NCI-H345 treated with DMSO at 0.1 percent for 48 hours (cell line): ENCODE results near the gene TARDBP.
"Not testable (repeated sequence)": the region's sequence is repeated elsewhere in the genome, so short reads cannot be mapped to it uniquely, and the experiment has no call there.

Experiments
- DNase-seq: peaks from one replicate; lab custom pipeline; 2025; ENCODE audit not compliant: unreplicated experiment; lab: John Stamatoyannopoulos, UW

TARDBP gene

GRCh38 chr1:11012260-11013159 lies at the start of gene TARDBP:
Gene TARDBP (plus strand): TSS chr1:11012654. CDS start chr1:11013728, 1,074 bp downstream.
- peak; percentile 85 for DNase-seq

GRCh38 chr1:10965546-10966226 lies 46.8 kb upstream of the TARDBP start:
- no peak for DNase-seq

GRCh38 chr1:10967090-10967489 lies 45.4 kb upstream of the TARDBP start:
- no peak for DNase-seq

- peak; percentile 98 for DNase-seq
These were observed 44.0 kb upstream of the TARDBP start for GRCh38 chr1:10968411-10968826.

- peak; percentile 90 for DNase-seq
These were observed 43.0 kb upstream of the TARDBP start for GRCh38 chr1:10969267-10969970.

GRCh38 chr1:10969971-10970332 lies 42.5 kb upstream of the TARDBP start:
- DNase-seq: no peak

GRCh38 chr1:10973552-10973951 lies 38.9 kb upstream of the TARDBP start:
- DNase-seq: no peak

GRCh38 chr1:10973956-10974881 lies 38.2 kb upstream of the TARDBP start:
- DNase-seq: no peak

GRCh38 chr1:10975567-10976326 lies 36.7 kb upstream of the TARDBP start:
- DNase-seq: no peak

GRCh38 chr1:10978719-10979118 lies 33.7 kb upstream of the TARDBP start:
- no peak for DNase-seq

- no peak for DNase-seq
These were observed 33.0 kb upstream of the TARDBP start for GRCh38 chr1:10979483-10979920.

GRCh38 chr1:10980094-10980577 lies 32.3 kb upstream of the TARDBP start:
- no peak for DNase-seq

GRCh38 chr1:10980841-10981727 lies 31.4 kb upstream of the TARDBP start:
- DNase-seq: no peak

- DNase-seq: no peak
These were observed 25.9 kb upstream of the TARDBP start for GRCh38 chr1:10986525-10986890.

- DNase-seq: no peak
These were observed 24.5 kb upstream of the TARDBP start for GRCh38 chr1:10987840-10988417.

- no peak for DNase-seq
These were observed 23.4 kb upstream of the TARDBP start for GRCh38 chr1:10989095-10989494.

GRCh38 chr1:10989920-10990516 lies 22.4 kb upstream of the TARDBP start:
- DNase-seq: not testable (repeated sequence)

- DNase-seq: no peak
These were observed 21.6 kb upstream of the TARDBP start for GRCh38 chr1:10990828-10991227.
